Middle frontal gyrus (tissue), 1 donor: ENCODE results near the gene SLC6A9.

Experiments used
- DNase-seq: peaks from one replicate; pipeline ENCODE4 v3.0.0-alpha.2; 2015; ENCODE audit warnings: low spot score; ENCODE audit errors: extremely low spot score

SLC6A9 gene

DNA sequence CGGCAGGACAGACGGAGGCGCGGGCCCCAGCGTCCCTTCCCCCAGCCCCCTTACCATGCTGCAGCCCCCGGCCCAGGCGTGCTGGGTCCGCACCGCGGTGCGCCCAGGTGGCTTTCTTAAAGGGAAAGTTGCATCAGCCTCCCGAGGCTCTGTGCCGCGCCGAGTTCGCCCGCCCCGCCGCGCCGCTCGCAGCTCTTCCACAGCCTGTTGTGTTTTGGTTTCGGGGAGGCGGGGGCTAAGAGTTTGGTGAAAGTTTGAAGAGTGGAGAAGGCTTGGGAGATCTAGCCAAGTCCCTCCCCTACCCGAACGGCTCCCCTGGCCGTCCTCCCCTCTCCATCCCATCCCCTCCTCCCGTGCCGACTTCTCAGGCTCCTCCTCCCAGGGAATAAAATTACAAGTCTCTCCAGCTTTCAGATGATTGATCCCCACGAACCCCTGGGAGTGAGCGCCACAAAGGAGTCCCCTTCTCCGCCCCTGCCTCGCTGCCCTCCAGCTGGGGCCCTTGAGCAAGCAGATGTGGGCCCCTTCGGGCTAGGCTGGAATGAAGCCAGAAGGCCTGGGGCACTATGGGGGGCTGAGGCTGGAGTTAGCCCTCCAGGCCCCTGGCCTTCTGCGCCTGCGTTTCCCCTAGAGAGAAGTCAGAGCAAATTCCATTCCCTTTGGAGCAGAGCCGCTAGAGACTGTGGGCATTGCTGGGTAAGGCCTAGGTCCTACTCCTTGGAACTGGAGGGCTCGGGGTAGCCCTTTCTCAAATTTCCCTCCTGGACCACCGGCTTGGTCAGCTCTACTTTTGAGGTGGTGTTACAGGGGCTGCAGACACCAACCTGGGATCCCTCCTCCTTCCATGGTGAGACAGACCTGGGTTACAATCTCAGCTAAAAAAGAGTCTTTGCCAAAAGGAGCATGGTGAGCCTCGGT, at the start of gene SLC6A9:
SLC6A9 (minus strand) TSS at position 211 of the 918 bp plus-strand sequence. CDS start 7,185 bp downstream, outside the sequence.
- DNase-seq, result no peak

DNA sequence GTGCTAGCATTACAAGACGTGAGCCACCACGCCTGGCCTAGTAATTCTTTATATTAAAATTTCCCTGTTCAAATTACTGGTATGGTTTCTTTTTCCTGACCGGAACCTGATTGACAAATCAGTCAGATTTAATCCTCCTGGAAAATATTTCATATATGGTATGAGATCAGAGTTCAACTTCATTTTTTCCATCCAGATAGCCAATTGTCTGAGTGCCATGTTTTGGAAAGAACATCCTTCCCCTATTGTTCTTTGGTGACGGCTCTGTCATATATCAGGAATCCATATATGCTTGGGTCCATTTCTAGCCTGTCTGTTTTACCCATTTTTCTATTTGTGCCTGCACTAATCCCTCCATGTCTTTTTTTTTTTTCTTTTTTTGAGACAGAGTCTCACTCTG, 48.3 kb upstream of the SLC6A9 start:
- no peak for DNase-seq

DNA sequence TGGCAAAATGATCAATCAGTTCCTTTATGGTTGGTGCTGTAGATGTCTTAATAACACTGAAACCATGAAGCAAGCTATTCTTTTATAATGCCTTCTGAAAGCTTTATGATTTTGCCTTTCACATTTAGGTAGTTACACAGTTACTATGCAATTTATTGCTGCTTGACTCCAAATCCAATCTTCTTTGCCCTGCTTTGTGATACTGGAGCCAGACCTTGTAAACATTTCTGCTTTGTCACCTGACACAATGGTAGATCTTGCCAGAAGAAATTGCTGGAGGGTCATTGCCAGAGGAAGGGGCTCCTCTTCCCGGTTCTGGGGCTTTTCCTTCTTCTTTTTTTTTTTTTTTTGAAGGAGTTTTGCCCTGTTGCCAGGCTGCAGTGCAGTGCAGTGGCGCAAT, 46.8 kb upstream of the SLC6A9 start:
- no peak for DNase-seq

DNA sequence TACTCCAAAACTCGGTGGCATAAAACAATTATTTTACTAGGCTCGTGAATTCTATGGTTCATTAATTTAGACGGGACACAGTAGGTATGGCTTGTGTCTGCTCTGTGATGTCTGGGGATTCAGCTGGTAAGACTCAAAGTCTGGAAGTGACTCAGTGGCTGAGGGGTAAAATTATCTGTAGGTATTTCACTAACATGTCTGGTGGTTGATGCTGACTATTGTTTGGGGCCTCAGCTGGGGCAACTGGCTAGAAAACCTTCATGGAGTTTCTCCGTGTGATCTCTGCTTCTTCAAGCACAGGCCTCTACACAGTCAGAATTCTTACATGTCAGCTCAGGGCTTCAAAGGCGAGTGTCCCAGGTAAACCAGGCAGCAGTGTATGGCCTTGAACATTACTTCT, 46.2 kb upstream of the SLC6A9 start:
- no peak for DNase-seq

DNA sequence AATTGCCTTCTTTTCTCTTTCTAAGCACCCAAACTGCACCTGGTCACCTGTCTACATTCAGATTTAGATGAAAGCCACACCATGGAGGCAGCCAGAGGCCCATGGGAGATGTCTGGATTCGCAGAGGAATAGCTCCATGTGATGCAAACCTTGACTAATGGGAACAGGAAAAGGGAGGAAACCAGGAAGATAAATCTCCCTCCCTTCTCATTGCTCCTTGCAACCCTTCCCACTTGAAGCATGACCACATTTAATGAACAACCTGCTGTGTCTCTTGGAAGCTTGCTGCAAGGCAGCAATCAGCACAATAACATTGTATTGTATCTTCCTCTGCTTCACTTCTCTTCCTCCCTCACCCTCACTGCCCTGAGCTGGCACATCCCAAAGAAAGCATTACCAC, 44.8 kb upstream of the SLC6A9 start:
- DNase-seq, result no peak

DNA sequence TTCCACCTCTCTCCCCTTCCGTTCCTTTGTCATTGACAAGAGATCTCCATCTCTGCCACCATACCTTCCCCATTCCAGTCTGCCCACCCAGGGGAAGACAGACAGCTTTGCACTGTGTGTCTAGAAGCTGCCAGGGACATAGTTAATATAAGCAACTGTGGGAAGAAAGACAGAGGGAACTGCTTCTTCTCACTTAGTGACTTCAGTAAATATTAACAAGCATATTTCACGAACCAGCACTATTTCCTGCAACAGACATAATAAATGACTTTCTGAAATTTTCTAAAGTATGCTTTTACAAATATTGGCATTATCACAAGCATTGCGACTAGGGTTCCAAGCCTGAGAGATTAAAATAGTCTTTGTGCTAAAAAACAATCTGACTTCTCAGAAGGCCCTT, 43.2 kb upstream of the SLC6A9 start:
- DNase-seq, result no peak

DNA sequence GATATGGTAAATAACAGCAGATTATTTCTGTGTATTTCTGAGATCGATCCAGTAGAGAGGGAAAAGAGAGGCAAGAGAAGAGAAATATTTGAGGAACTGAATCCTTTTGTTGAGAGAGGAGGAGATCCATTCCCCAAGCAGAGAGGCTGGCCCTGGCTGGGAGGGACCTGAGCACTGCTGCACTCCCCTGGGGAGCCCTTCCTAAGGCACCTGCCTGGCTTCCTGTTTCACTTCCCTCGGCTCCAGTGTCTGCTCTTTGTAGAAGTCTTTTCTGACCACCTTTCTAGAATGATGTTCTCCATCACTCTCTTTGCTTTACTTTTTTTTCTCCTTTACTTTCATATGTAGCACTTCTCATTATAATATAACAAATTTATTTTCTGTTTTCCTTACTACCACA, 42.3 kb upstream of the SLC6A9 start:
- no peak for DNase-seq

DNA sequence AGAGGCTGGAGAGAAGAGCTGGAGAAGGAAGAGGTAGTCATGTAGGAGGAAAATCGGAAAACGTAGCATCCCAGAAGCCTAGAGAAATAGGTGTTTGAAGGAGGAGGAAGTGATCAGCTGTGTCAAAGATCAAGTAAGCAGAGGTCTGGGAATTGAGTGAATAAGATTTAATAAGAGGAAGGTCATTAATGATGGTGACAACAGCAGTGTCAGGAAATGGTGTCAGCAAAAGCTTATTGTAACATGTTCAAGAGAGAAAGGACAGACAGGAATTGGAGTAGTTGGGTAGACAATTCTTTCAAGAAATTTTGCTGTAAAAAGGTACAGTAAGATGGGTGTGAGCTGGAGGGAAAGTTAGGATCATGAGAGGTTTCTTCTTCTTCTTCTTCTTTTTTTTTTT, 41.6 kb upstream of the SLC6A9 start:
- DNase-seq, result no peak

DNA sequence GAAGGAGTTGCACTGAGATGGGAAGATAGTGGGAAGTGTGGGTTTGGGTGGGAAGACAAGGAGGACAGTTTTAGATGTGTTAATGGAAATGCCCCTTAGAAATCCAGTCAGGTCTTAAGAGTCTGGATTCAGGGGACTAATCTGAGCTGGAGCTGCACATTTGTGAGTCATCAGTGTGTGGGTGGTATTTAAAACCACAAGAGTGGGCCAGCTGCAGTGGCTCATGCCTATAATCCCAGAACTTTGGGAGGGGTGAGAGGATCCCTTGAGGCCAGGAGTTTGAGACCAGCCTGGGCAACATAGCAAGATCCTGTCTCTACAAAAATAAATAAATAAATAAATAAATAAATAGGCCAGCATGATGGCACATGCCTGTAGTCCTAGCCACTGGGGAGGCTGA, 40.9 kb upstream of the SLC6A9 start:
- peak; percentile 24 for DNase-seq

DNA sequence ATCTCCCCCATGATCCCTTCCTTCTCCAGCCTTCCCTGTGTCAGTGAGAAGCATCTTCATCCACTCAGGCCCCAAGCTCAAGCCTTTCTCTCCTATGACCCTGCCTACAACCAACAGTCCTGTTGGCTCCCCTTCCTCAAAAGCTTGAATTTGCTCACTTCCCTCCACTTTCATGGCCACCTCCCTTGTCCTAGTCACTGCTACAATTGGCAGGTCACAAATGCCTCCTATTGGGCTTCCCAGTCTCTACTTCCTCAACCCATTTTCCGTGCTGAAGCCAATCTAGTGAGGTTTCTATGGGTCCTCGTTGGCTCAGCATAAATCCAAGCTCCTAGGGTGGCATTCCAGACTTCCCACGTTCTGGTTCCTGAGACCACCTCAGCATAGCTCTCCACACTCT, 40.2 kb upstream of the SLC6A9 start:
- no peak for DNase-seq

DNA sequence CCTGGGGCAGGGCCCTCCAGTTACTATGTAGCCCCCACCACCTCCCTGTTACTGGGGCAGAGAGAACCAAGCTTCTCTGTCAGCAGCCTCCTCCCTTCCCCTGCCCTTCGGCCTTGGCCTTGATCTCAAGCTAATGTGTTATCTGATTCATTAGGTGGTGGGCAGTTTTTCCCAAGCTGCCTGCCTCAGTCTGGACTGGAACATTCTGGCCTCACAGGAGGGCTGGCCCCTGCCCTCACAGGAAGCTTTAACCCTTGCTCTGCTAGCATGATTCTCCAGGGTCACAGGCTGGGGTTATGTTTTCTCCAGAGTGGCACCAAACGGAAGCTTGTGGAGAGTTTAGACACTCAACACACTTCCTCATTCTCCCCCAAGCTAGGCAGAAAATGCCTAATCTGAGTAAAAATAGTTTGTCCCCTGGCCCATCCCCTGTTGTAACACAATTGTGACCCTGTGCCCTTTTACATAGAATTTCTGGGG, 37.2 kb upstream of the SLC6A9 start:
- no peak for DNase-seq

DNA sequence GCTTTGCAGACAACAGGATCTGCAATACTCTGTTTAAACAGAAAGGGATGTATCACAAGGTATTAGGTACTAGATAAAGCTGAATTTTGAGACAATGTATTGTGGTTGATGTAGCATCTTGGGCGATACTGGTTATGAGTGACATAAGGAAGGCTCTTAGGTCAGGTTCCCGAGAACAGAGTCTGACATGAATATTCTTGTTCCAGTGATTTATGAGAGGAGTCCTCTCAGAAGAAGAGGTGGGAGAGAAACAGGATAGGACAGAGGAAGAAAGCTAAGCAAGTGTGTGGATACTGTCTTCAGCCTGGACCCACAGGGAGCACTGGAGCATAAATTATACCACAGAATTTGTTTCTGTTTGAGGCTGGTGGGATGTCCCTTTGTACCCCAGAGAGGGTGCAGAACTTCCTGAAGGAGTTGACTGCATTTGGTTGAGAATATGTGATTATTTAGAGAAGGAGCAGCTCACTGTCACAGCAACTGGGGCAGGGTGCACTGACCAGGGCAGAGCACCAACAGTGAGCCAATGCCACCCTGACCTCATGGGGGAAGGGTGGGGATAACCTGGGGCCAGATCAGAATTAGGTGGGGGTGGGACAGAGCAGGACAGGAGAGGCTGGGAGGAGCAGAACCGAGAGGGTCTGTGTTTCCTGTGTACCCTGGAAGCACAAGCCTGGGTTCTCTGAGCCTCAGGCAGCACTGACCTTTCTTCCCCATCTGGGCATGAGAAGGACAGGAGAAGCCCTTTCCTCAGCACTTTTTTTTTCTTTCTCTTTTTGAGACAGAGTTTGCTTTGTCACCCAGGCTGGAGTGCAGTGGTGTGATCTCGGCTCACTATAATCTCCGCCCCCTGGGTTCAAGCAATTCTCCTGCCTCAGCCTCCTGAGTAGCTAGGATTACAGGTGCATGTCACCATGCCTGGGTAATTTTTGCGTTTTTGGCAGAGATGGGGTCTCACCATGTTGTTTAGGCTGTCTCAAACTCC, 36.3 kb upstream of the SLC6A9 start:
- DNase-seq, result no peak

DNA sequence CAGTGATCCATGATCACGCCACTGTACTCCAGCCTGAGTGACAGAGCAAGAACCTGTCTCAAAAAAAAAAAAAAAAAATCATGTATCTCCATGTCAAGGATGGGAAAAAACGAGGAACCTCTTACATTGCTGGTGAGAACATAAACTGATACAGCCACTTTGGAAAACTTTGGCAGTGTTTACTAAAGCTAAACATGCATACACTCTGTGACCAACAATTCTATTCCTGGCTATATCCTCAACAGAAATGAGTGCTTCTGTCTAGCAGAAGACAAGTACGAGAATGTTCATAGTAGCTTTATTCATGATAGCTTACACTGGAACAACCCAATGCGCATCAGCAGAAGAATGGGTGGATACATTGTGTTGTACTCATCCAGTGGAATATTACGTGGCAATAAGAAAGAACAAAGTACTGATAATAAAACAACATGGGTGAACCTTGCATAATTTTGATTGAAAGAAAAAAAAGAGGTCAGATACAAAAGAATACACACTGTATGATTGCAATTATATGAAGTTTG, 31.5 kb upstream of the SLC6A9 start:
- DNase-seq, result no peak

DNA sequence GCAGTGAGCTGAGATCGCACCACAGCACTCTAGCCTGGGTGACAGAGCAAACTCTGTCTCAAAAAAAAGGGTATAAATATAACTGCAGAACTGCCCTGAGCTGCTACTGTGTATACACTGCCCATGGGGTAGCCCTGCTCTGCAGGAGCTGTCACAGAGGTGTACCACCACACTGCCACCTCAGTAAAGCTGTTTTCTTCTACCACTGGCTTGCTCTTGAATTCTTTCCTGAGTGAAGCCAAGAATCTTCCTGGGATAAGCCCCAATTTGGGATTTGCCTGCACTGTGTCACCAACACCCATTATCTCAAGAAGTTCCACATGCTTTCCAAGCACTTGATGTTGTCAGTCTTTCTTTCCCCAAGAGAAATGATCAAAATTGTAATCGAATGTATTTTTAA, 30.6 kb upstream of the SLC6A9 start:
- DNase-seq, result no peak

DNA sequence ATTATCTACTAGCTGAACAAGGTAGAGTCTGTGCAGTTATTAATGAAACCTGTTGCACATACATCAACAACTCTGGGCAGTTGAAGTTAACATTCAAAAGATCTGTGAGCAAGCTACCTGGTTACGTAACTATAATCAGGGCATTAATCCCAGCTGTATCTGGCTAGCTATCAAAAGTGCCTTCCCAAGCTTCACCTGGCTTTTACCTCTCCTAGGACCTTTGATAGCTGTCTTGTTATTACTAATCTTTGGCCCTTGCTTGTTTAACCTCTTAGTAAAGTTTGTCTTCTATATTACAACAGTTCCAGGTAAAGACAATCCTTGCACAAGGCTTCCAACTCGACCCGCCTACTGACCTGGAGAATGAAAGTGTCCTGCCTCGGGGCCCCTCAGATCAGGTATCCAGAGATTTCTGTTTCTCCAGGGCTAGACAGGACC, 29.6 kb upstream of the SLC6A9 start:
- DNase-seq, result no peak

DNA sequence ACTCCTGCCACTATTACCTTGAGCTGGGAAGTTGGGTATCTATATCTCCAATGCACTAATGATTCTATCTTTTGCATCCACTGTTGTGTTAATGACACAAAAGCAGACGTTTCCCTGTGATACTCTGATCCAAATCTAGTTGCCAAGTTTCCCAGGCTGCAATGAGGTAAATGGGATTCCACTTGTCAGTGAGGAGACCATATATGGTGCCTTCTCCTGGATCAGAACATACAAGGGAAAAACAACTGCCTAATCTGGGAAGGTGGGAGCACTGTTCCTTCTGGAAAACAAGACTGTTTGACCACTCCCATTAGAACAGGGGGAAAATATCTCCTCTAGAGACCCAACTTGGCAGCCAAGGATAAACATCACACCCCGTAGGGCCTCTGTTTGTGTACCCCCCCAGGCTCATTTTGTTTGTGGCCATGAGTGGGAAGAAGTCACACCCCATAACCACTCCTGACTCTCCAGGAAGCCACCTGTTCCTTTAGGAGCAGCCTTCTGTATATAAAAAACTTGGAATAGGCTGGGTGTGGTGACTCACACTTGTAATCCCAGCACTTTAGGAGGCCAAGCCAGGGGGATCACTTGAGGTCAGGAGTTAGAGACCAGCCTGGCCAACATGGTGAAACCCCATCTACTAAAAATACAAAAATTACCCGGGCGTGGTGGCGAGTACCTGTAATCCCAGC, 28.5 kb upstream of the SLC6A9 start:
- DNase-seq, result no peak

DNA sequence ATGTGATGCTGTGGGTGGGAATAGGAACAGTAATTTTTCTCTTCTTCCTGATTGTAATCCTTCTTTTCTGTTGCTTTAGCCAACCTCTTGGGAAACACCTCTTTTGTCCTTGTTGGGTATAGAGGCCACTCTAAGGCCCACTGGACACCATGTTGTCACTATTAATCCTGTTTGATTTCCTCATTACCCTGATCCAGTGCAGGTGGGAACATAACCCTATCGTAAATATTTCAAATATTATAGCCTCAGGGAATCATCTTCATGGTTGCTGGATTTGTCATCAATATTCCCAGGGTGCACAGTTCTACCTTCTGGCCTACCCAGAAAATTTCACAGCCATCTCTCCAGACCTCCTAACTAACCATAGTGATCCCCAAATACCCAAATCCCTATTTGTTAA, 27.9 kb upstream of the SLC6A9 start:
- DNase-seq, result no peak

DNA sequence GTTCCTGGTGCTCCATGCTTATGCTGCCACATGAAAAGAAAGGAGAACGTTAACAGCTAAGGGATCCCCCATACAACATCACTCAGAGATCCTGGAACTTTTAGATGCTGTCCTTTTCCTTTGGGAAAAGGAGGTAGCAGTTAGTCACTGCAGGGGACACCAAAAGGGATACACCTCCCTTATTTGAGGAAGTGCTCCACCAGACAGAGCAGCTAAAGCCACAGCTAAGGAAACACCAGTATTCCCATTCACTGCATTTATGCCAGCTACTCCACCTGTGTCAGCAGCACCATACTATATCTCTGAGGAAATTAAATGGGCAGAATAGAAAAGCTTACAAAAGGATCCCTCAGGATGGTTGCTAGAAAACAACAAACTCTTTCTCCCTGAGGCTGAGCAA, 26.0 kb upstream of the SLC6A9 start:
- no peak for DNase-seq

DNA sequence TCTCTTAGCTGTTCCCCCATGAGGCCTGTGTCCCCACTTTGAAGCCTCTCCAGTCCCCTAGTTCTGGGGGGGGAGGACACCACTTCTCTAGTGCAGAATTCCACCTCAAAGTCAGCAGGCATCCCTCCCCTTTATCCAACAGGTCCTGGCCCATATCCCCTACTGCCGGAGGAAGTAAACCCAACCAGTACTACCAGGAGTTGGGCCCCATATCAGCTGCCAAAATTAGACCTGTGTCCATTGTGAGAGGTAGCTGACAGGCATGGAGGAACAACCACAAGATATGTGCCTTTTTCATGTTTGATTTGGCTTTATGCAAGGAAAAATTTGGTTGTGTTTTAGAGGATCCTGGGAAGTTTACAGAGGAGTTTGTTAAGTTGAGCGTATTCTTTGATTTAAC, 22.1 kb upstream of the SLC6A9 start:
- DNase-seq, result no peak

DNA sequence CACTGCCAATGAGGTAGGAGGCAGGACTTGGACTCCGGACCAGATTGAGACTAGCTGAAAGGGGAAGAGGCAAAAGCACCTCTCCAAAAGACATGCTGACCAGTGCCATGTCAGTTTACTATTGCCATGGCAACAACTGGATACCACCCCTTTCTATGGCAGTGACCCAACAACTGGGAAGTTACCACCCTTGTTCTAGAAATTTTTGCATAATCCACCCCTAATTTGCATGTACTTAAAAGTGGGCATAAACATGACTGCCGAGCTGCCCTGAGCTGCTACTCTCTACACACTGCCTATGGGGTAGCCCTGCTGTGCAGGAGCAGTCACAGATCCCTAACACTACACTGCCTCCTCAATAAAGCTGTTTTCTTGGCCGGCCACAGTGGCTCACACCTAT, 19.0 kb upstream of the SLC6A9 start:
- DNase-seq, result no peak

DNA sequence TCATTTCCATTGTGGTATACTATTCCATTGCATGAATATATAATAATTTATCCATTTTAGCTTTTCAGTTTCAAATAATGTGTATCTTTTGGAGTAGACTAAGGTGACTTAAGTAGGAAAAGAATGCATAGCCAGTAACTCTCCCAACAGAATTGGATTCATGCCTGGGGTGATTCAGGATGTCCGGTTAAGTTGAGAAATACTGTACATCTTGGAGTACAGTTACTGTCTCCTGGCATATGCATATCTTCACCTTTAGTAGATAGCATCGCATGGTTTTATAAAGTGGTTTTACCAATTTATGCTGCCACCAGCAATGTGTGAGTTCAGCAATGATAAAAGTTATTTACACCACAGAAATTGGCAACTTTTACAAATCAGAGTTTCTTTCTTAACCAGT, 18.6 kb upstream of the SLC6A9 start:
- no peak for DNase-seq
